Measurements from ENCODE around the gene ZMYND8.

ZMYND8 gene

GRCh38 chr20:47228654-47229053 is 127.8 kb downstream of the ZMYND8 start:
- H3K9ac ChIP-seq (ENCODE audit: insufficient read length, low read depth), result no peak overlapping the region
- no peaks in the 10 kb centered on the region for H3K9me3 ChIP-seq (ENCODE audit: insufficient read depth, low read length)
- DNase-seq (ENCODE audit: low read depth, low spot score), result no peak
- H3K27me3 ChIP-seq (ENCODE audit: insufficient read depth, insufficient read length), result no peaks in the 10 kb centered on the region
- peaks cover 80% of the 10 kb centered on the region for H3K36me3 ChIP-seq (ENCODE audit: insufficient read depth, insufficient read length, low read length)
- peaks cover 7% of the 10 kb centered on the region for H3K4me1 ChIP-seq (ENCODE audit: insufficient read depth, insufficient read length)
- TF ChIP-seq ZNF274 (IDR thresholded peaks at IDR 0.05; ENCODE audit: low read depth, low read length) (no peak), SUZ12 (IDR thresholded peaks at IDR 0.05; ENCODE audit: extremely low read depth, insufficient read depth, insufficient read length) (no peak), YY1 (IDR thresholded peaks at IDR 0.05; ENCODE audit: insufficient read depth, insufficient read length) (no peak)
- no peak overlapping the region for H3K4me3 ChIP-seq (ENCODE audit: insufficient read length, low read depth)

- no peak for TF ChIP-seq ZNF274 (IDR thresholded peaks at IDR 0.05; ENCODE audit: low read depth, low read length)
- no peak for DNase-seq (ENCODE audit: low read depth, low spot score)
- Histone ChIP-seq H3K27me3 (ENCODE audit: insufficient read depth, insufficient read length) (no peaks in the 10 kb centered on the region), H3K36me3 (ENCODE audit: insufficient read depth, insufficient read length, low read length) (peaks cover 84% of the 10 kb centered on the region), H3K9ac (ENCODE audit: insufficient read length, low read depth) (no peak overlapping the region), H3K4me1 (ENCODE audit: insufficient read depth, insufficient read length) (peaks cover 5% of the 10 kb centered on the region), H3K4me3 (ENCODE audit: insufficient read length, low read depth) (no peak overlapping the region), H3K9me3 (ENCODE audit: insufficient read depth, low read length) (no peaks in the 10 kb centered on the region)
These were observed 128.9 kb downstream of the ZMYND8 start for GRCh38 chr20:47227576-47227975.

GRCh38 chr20:47227119-47227518 is 129.4 kb downstream of the ZMYND8 start:
- no peaks in the 10 kb centered on the region for H3K9me3 ChIP-seq (ENCODE audit: insufficient read depth, low read length)
- peaks cover 86% of the 10 kb centered on the region for H3K36me3 ChIP-seq (ENCODE audit: insufficient read depth, insufficient read length, low read length)
- no peak overlapping the region for H3K4me3 ChIP-seq (ENCODE audit: insufficient read length, low read depth)
- peaks cover 5% of the 10 kb centered on the region for H3K4me1 ChIP-seq (ENCODE audit: insufficient read depth, insufficient read length)
- TF ChIP-seq SUZ12 (IDR thresholded peaks at IDR 0.05; ENCODE audit: extremely low read depth, insufficient read depth, insufficient read length) (no peak), ZNF274 (IDR thresholded peaks at IDR 0.05; ENCODE audit: low read depth, low read length) (no peak), YY1 (IDR thresholded peaks at IDR 0.05; ENCODE audit: insufficient read depth, insufficient read length) (no peak)
- no peaks in the 10 kb centered on the region for H3K27me3 ChIP-seq (ENCODE audit: insufficient read depth, insufficient read length)
- no peak overlapping the region for H3K9ac ChIP-seq (ENCODE audit: insufficient read length, low read depth)
- DNase-seq (ENCODE audit: low read depth, low spot score), result no peak

GRCh38 chr20:47225458-47225857 is 131.0 kb downstream of the ZMYND8 start:
- Histone ChIP-seq H3K9ac (ENCODE audit: insufficient read length, low read depth) (no peak overlapping the region), H3K4me3 (ENCODE audit: insufficient read length, low read depth) (no peak overlapping the region), H3K4me1 (ENCODE audit: insufficient read depth, insufficient read length) (peaks cover 5% of the 10 kb centered on the region), H3K9me3 (ENCODE audit: insufficient read depth, low read length) (no peaks in the 10 kb centered on the region), H3K36me3 (ENCODE audit: insufficient read depth, insufficient read length, low read length) (peaks cover 94% of the 10 kb centered on the region), H3K27me3 (ENCODE audit: insufficient read depth, insufficient read length) (no peaks in the 10 kb centered on the region)
- no peak for TF ChIP-seq SUZ12 (IDR thresholded peaks at IDR 0.05; ENCODE audit: extremely low read depth, insufficient read depth, insufficient read length)
- TF ChIP-seq ZNF274 (IDR thresholded peaks at IDR 0.05; ENCODE audit: low read depth, low read length), result no peak
- no peak for TF ChIP-seq YY1 (IDR thresholded peaks at IDR 0.05; ENCODE audit: insufficient read depth, insufficient read length)
- DNase-seq (ENCODE audit: low read depth, low spot score), result no peak

- Histone ChIP-seq H3K36me3 (ENCODE audit: insufficient read depth, insufficient read length, low read length) (peaks cover 94% of the 10 kb centered on the region), H3K4me1 (ENCODE audit: insufficient read depth, insufficient read length) (peaks cover 5% of the 10 kb centered on the region), H3K9ac (ENCODE audit: insufficient read length, low read depth) (no peak overlapping the region), H3K4me3 (ENCODE audit: insufficient read length, low read depth) (no peak overlapping the region), H3K9me3 (ENCODE audit: insufficient read depth, low read length) (no peaks in the 10 kb centered on the region), H3K27me3 (ENCODE audit: insufficient read depth, insufficient read length) (no peaks in the 10 kb centered on the region)
- DNase-seq (ENCODE audit: low read depth, low spot score), result no peak
- TF ChIP-seq ZNF274 (IDR thresholded peaks at IDR 0.05; ENCODE audit: low read depth, low read length), result no peak
- no peak for TF ChIP-seq YY1 (IDR thresholded peaks at IDR 0.05; ENCODE audit: insufficient read depth, insufficient read length)
- no peak for TF ChIP-seq SUZ12 (IDR thresholded peaks at IDR 0.05; ENCODE audit: extremely low read depth, insufficient read depth, insufficient read length)
These were observed 131.6 kb downstream of the ZMYND8 start for GRCh38 chr20:47224857-47225256.

GRCh38 chr20:47224300-47224791 is 132.2 kb downstream of the ZMYND8 start:
- peaks cover 5% of the 10 kb centered on the region for H3K4me1 ChIP-seq (ENCODE audit: insufficient read depth, insufficient read length)
- no peaks in the 10 kb centered on the region for H3K27me3 ChIP-seq (ENCODE audit: insufficient read depth, insufficient read length)
- TF ChIP-seq ZNF274 (IDR thresholded peaks at IDR 0.05; ENCODE audit: low read depth, low read length) (no peak), SUZ12 (IDR thresholded peaks at IDR 0.05; ENCODE audit: extremely low read depth, insufficient read depth, insufficient read length) (no peak), YY1 (IDR thresholded peaks at IDR 0.05; ENCODE audit: insufficient read depth, insufficient read length) (no peak)

GRCh38 chr20:47223896-47224295 is 132.6 kb downstream of the ZMYND8 start:
- peaks cover 5% of the 10 kb centered on the region for H3K4me1 ChIP-seq (ENCODE audit: insufficient read depth, insufficient read length)
- peaks cover 91% of the 10 kb centered on the region for H3K36me3 ChIP-seq (ENCODE audit: insufficient read depth, insufficient read length, low read length)
- no peak overlapping the region for H3K4me3 ChIP-seq (ENCODE audit: insufficient read length, low read depth)
- no peak for TF ChIP-seq SUZ12 (IDR thresholded peaks at IDR 0.05; ENCODE audit: extremely low read depth, insufficient read depth, insufficient read length)
- no peak for TF ChIP-seq YY1 (IDR thresholded peaks at IDR 0.05; ENCODE audit: insufficient read depth, insufficient read length)
- no peak for TF ChIP-seq ZNF274 (IDR thresholded peaks at IDR 0.05; ENCODE audit: low read depth, low read length)
- H3K27me3 ChIP-seq (ENCODE audit: insufficient read depth, insufficient read length), result no peaks in the 10 kb centered on the region
- H3K9ac ChIP-seq (ENCODE audit: insufficient read length, low read depth), result no peak overlapping the region
- no peaks in the 10 kb centered on the region for H3K9me3 ChIP-seq (ENCODE audit: insufficient read depth, low read length)
- DNase-seq (ENCODE audit: low read depth, low spot score), result no peak

More at GRCh38 chr20:47224300-47224791, 132.2 kb downstream of the ZMYND8 start:
- Histone ChIP-seq H3K9ac (ENCODE audit: insufficient read length, low read depth) (no peak overlapping the region), H3K36me3 (ENCODE audit: insufficient read depth, insufficient read length, low read length) (peaks cover 94% of the 10 kb centered on the region), H3K9me3 (ENCODE audit: insufficient read depth, low read length) (no peaks in the 10 kb centered on the region), H3K4me3 (ENCODE audit: insufficient read length, low read depth) (no peak overlapping the region)
- DNase-seq (ENCODE audit: low read depth, low spot score), result no peak

All from NT2/D1 (cell line).